ENCODE results near the gene CNN1. TPM values are rescaled to one million over a fixed set of nuclear protein-coding genes. Genes with fewer than 3 reads are reported as not detected.

Gene CNN1
- total RNA-seq, 1 experiment from 2014 or later = 15.7 TPM

DNA sequence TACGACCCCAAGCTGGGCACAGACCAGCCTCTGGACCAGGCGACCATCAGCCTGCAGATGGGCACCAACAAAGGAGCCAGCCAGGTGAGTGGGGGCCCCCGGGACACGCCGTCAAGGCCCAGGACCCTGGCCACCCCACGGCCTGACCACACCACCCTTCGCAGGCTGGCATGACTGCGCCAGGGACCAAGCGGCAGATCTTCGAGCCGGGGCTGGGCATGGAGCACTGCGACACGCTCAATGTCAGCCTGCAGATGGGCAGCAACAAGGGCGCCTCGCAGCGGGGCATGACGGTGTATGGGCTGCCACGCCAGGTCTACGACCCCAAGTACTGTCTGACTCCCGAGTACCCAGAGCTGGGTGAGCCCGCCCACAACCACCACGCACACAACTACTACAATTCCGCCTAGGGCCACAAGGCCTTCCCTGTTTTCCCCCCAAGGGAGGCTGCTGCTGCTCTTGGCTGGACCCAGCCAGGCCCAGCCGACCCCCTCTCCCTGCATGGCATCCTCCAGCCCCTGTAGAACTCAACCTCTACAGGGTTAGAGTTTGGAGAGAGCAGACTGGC lies 10.8 kb downstream of the CNN1 start:
- no peak overlapping the region for H3K4me3 Mint-ChIP-seq
- no peak overlapping the region for H4K5ac ChIP-seq (ENCODE audit: insufficient read length, low read depth, low read length)
- whole genome bisulfite sequencing (ENCODE audit: extremely low coverage, insufficient read length, low lambda C conversion rate) = no CpG with 5 or more reads among the region's 24 CpGs
- H2BK20ac ChIP-seq (ENCODE audit: low read depth, low read length, poor library complexity, severe bottlenecking) = no peak overlapping the region
- no peak overlapping the region for H4K91ac ChIP-seq (ENCODE audit: insufficient read length, low read depth, low read length)
- no peaks in the 10 kb centered on the region for H3K79me2 ChIP-seq (ENCODE audit: insufficient read depth, low read length)
- no peaks in the 10 kb centered on the region for H3K27me3 Mint-ChIP-seq (ENCODE audit: low read depth)
- H3K18ac ChIP-seq (ENCODE audit: insufficient read length, low read depth, low read length) = no peak overlapping the region
- H3K27me3 ChIP-seq (ENCODE audit: insufficient read depth, low read length) = no peaks in the 10 kb centered on the region
- no peak overlapping the region for H2AFZ ChIP-seq (ENCODE audit: low read length)
- H3K23me2 ChIP-seq (ENCODE audit: insufficient read length, low read depth, low read length, poor library complexity, severe bottlenecking) = no peaks in the 10 kb centered on the region
- peaks cover 9 to 28% (median 16%) of the 10 kb centered on the region in 3 experiments; a peak in 6 of 7 replicates for H3K36me3 Mint-ChIP-seq (ENCODE audit: insufficient read depth in 1 of 3, low read depth in 3 of 3)
- no peak overlapping the region for H2BK5ac ChIP-seq (ENCODE audit: insufficient read length, low read length)
- H3K79me1 ChIP-seq (ENCODE audit: insufficient read depth, low read depth, low read length, poor library complexity, severe bottlenecking) = no peaks in the 10 kb centered on the region
- H2BK12ac ChIP-seq (ENCODE audit: insufficient read length, low read depth, low read length) = no peak overlapping the region
- DNase-seq = no peak
- no peak overlapping the region for H3K27ac ChIP-seq (ENCODE audit: insufficient read length, low read depth, low read length)
- TF ChIP-seq, protein P1, sequence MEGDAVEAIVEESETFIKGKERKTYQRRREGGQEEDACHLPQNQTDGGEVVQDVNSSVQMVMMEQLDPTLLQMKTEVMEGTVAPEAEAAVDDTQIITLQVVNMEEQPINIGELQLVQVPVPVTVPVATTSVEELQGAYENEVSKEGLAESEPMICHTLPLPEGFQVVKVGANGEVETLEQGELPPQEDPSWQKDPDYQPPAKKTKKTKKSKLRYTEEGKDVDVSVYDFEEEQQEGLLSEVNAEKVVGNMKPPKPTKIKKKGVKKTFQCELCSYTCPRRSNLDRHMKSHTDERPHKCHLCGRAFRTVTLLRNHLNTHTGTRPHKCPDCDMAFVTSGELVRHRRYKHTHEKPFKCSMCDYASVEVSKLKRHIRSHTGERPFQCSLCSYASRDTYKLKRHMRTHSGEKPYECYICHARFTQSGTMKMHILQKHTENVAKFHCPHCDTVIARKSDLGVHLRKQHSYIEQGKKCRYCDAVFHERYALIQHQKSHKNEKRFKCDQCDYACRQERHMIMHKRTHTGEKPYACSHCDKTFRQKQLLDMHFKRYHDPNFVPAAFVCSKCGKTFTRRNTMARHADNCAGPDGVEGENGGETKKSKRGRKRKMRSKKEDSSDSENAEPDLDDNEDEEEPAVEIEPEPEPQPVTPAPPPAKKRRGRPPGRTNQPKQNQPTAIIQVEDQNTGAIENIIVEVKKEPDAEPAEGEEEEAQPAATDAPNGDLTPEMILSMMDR (conservative IDR thresholded peaks at IDR 0.05) = no peak
- no peak overlapping the region for H3K23ac ChIP-seq (ENCODE audit: insufficient read length, low read depth, low read length)
- no peak overlapping the region for H3K27ac Mint-ChIP-seq
- H3K14ac ChIP-seq (ENCODE audit: insufficient read depth, low read length) = no peak overlapping the region
- no peak overlapping the region for H3K4me2 ChIP-seq (ENCODE audit: insufficient read depth, insufficient read length, low read length)
- H2AK5ac ChIP-seq (ENCODE audit: insufficient read length, low read length) = no peak overlapping the region
- H3T11ph ChIP-seq (ENCODE audit: low read length) = no peak overlapping the region
- H3K9me3 Mint-ChIP-seq = no peaks in the 10 kb centered on the region
- H3K9me3 ChIP-seq (ENCODE audit: control insufficient read depth, low read depth, low read length) = no peaks in the 10 kb centered on the region
- no peak overlapping the region for H2BK15ac ChIP-seq (ENCODE audit: low read depth, low read length)
- H3K4me1 Mint-ChIP-seq = peaks cover 2 to 3% of the 10 kb centered on the region in 2 experiments; a peak in 3 of 4 replicates
- H4K20me1 ChIP-seq (ENCODE audit: control insufficient read depth, insufficient read depth, insufficient read length) = no peaks in the 10 kb centered on the region
- H3K56ac ChIP-seq (ENCODE audit: insufficient read length, low read depth, low read length) = no peak overlapping the region
- H3K9ac ChIP-seq (ENCODE audit: extremely low read depth, insufficient read length, low read length) = no peak overlapping the region
- no peak overlapping the region for H4K8ac ChIP-seq (replicated peaks; ENCODE audit: insufficient read length, low read depth, low read length)
- no peaks in the 10 kb centered on the region for H3K4me1 ChIP-seq (ENCODE audit: insufficient read depth, low read length)
- no peak overlapping the region for H2BK120ac ChIP-seq (ENCODE audit: low read depth, low read length, poor library complexity, severe bottlenecking)
- no peak overlapping the region for H3K4ac ChIP-seq (ENCODE audit: low read depth, low read length)
